Thoracic aorta (tissue), 2 donors: Measurements from ENCODE around the gene SSH3. TPM values are rescaled to one million over a fixed set of nuclear protein-coding genes. Genes with fewer than 3 reads are reported as not detected.

Source experiments
- ATAC-seq: fragments of 150-250 bp; one replicate; pipeline ENCODE4 v1.8.0; 2017; ENCODE audit warnings: low read depth; ENCODE audit not compliant: insufficient number of reproducible peaks, low FRiP score
- DNase-seq: peaks from one replicate; pipeline ENCODE4 v3.0.0-alpha.2; 2020; ENCODE audit warnings: low spot score
- H3K27ac ChIP-seq, 2 donors: fragments of 200-600 bp; sonication (generic); 1 replicate in 1 of 2; 2 replicates in 1 of 2; pipeline ENCODE4 v1.5.1; 2016; ENCODE audit warnings: mild to moderate bottlenecking in 2 of 2, moderate library complexity in 2 of 2
- H3K27me3 ChIP-seq: fragments of 200-600 bp; sonication (generic); replicated peaks from 2 replicates; pipeline ENCODE4 v1.6.0; 2016; ENCODE audit warnings: mild to moderate bottlenecking; ENCODE audit not compliant: insufficient read depth
- H3K36me3 ChIP-seq: fragments of 200-600 bp; sonication (generic); one replicate; pipeline ENCODE4 v1.5.1; 2016
- H3K4me1 ChIP-seq, 2 donors: fragments of 200-600 bp; sonication (generic); 1 replicate in 1 of 2; 2 replicates in 1 of 2; pipeline versions ENCODE4 v1.5.1 to v1.6.0; 2016; ENCODE audit warnings: low read depth in 2 of 2, mild to moderate bottlenecking in 1 of 2; ENCODE audit not compliant: control insufficient read depth in 1 of 2
- H3K4me3 ChIP-seq: fragments of 200-600 bp; sonication (generic); 2 replicates; pipeline ENCODE4 v1.5.1; 2016; ENCODE audit warnings: mild to moderate bottlenecking
- H3K9me3 ChIP-seq: fragments of 200-600 bp; sonication (generic); 2 replicates; pipeline ENCODE4 v1.5.1; 2016
- CTCF ChIP-seq: fragments of 200-600 bp; sonication (generic); IDR thresholded peaks from one replicate; pipeline ENCODE4 v1.5.1; 2019; ENCODE audit warnings: antibody characterized with exemption
- total RNA-seq, 2 donors: library from RNA; depleted of rRNA; stranded (reverse); fragments of >200 nt; gene quantifications; one replicate each; pipeline versions ENCODE4 v1.1.0 to v1.2.3, GENCODE V29; 2016

SSH3 gene
- total RNA-seq, 2 donors from 2014 or later, result 39.4 to 59.0 TPM

- H3K36me3 ChIP-seq, result no peaks in the 10 kb centered on the region
- H3K4me3 ChIP-seq, result peak within 1 kb of the TSS; percentile 89
- H3K27ac ChIP-seq, result peak within 1 kb of the TSS; percentile 99 to 100
- peaks cover 50 to 68% of the 10 kb centered on the region in 2 donors for H3K4me1 ChIP-seq
- ATAC-seq, result peak; percentile 53
- peak; percentile 95 for DNase-seq
- H3K9me3 ChIP-seq, result no peaks in the 10 kb centered on the region
- no peaks in the 10 kb centered on the region for H3K27me3 ChIP-seq
- TF ChIP-seq CTCF, result no peak
Measured at GRCh38 chr11:67353317-67354074, 50.2 kb downstream of the SSH3 start, which contains the start of gene POLD4. Gene POLD4 (minus strand): TSS chr11:67353546. CDS start chr11:67353399, 147 bp downstream.

- TF ChIP-seq CTCF, result peak; percentile 12
- no peaks in the 10 kb centered on the region for H3K36me3 ChIP-seq
- peak overlapping the region; percentile 99 to 100 for H3K27ac ChIP-seq
- DNase-seq (peak; percentile 87), ATAC-seq (peak; percentile 31)
- H3K4me1 ChIP-seq, result peaks cover 50 to 68% of the 10 kb centered on the region in 2 donors
- peak overlapping the region; percentile 89 for H3K4me3 ChIP-seq
- no peaks in the 10 kb centered on the region for H3K9me3 ChIP-seq
- no peaks in the 10 kb centered on the region for H3K27me3 ChIP-seq
Measured at GRCh38 chr11:67354075-67355022, 51.0 kb downstream of the SSH3 start.

GRCh38 chr11:67355023-67355793, 51.9 kb downstream of the SSH3 start:
- Histone ChIP-seq H3K4me1 (peaks cover 50 to 68% of the 10 kb centered on the region in 2 donors), H3K27ac (peak overlapping the region; percentile 99 to 100), H3K36me3 (no peaks in the 10 kb centered on the region), H3K27me3 (no peaks in the 10 kb centered on the region), H3K4me3 (no peak overlapping the region), H3K9me3 (no peaks in the 10 kb centered on the region)
- TF ChIP-seq CTCF, result no peak
- DNase-seq (no peak), ATAC-seq (no peak)

- ATAC-seq (no peak), DNase-seq (no peak)
- H3K4me1 ChIP-seq, result peaks cover 47 to 64% of the 10 kb centered on the region in 2 donors
- H3K27me3 ChIP-seq, result no peaks in the 10 kb centered on the region
- no peak overlapping the region for H3K4me3 ChIP-seq
- no peaks in the 10 kb centered on the region for H3K9me3 ChIP-seq
- no peak for TF ChIP-seq CTCF
- H3K27ac ChIP-seq, result peak overlapping the region; percentile 99 to 100
- H3K36me3 ChIP-seq, result no peaks in the 10 kb centered on the region
Measured at GRCh38 chr11:67355794-67356386, 52.6 kb downstream of the SSH3 start.
